ENCODE data around the gene SPDYC. TPM values are rescaled to one million over a fixed set of nuclear protein-coding genes. Genes with fewer than 3 reads are reported as not detected.
A peak's percentile ranks its signal among the peaks of the same experiment; 100 is the strongest.

SPDYC gene
- total and polyA plus RNA-seq, 9 of the 15 experiments (the other 6 are each of a cell fraction or from before 2014, with no cell fraction given), result 4.4 to 18.8 (median 9.2) TPM

DNA sequence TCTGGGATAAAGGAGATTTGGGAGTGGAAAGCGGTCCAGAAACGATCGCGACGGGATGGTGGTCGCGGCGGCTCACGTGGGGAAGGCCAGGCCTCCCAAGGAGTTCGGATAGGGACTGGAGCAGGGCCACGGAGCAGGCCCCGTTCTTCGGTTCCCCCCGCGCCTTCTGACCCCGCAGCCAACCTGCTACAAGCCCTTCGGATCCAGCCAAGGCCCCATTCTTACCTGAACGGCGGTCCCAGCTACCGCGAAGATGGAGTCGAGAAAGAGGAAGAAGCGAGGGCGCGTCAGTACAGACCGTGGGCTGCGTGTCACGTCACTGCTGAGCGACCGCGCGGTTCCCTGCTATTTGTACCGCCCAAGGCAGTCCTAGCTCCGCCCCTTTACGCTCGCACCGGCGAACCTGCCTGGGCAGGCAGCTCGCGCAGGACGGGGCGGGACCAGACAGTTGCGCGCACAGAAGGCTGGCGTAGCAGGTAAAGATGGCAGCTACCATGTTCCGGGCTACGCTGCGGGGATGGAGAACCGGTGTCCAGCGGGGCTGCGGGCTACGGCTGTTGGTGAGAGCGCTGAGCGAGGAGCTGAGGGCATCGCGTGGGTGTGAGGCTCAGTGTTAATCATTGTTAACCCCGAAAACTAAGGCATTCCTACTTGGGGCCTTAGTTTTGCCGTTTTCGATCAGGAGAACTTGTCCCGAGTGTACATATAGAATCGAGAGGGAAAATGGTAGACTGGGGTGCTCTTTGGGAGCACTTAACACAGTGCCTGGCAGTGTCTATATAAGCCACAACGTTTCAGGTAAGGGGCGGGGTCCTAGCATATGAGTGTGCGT lies 48.0 kb upstream of the SPDYC start, which contains the start of the genes FAU and MRPL49 (continued):
- TF ChIP-seq TCF7L2 (IDR thresholded peaks at IDR 0.05; ENCODE audit: low read depth, low read length) (no peak), PTBP1 (IDR thresholded peaks at IDR 0.05; ENCODE audit: low read depth, low read length) (no peak), NRF1 (conservative IDR thresholded peaks at IDR 0.05 in 1 of 2, IDR thresholded peaks at IDR 0.05 in 1 of 2) (peak; percentile 97 to 98), EGR1 (conservative IDR thresholded peaks at IDR 0.05) (peak; percentile 66), YY1 (IDR thresholded peaks at IDR 0.05; ENCODE audit: borderline replicate concordance in 1 of 3, control insufficient read depth in 1 of 3, extremely low read depth in 1 of 3, insufficient read depth in 3 of 3, insufficient read length in 1 of 3, insufficient replicate concordance in 2 of 3, low read depth in 1 of 3, low read length in 2 of 3) (peak; percentile 89 to 94 (median 94)), TEAD4 (IDR thresholded peaks at IDR 0.05; ENCODE audit: low read length) (no peak), TEAD4 (CRISPR knock-in tag; IDR thresholded peaks at IDR 0.05; ENCODE audit: borderline replicate concordance) (no peak), SMARCC2 (IDR thresholded peaks at IDR 0.05; ENCODE audit: low read depth) (no peak), MAFK (IDR thresholded peaks at IDR 0.05; ENCODE audit: low read length) (0 out of 2 replicates have a peak, but pooled peaks have one; percentile 20), ZBTB8A (IDR thresholded peaks at IDR 0.05; ENCODE audit: partially characterized antibody) (no peak), GATA2 (CRISPR knock-in tag; IDR thresholded peaks at IDR 0.05) (no peak), RAD51 (IDR thresholded peaks at IDR 0.05; ENCODE audit: borderline replicate concordance, low read depth) (no peak; the same call in 1 of the 2 replicates), NBN (IDR thresholded peaks at IDR 0.05; ENCODE audit: low read depth) (peak; percentile 35; the same call in 1 of the 2 replicates), STAT5B (CRISPR knock-in tag; IDR thresholded peaks at IDR 0.05) (no peak), FOXJ2 (tag; IDR thresholded peaks at IDR 0.05) (no peak), CBFB (CRISPR knock-in tag; IDR thresholded peaks at IDR 0.05) (no peak), SMARCA4 (IDR thresholded peaks at IDR 0.05) (no peak), SMARCA5 (IDR thresholded peaks at IDR 0.05) (no peak)
- TF ChIP-seq, protein P1, sequence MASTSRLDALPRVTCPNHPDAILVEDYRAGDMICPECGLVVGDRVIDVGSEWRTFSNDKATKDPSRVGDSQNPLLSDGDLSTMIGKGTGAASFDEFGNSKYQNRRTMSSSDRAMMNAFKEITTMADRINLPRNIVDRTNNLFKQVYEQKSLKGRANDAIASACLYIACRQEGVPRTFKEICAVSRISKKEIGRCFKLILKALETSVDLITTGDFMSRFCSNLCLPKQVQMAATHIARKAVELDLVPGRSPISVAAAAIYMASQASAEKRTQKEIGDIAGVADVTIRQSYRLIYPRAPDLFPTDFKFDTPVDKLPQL (IDR thresholded peaks at IDR 0.05; ENCODE audit: extremely low read depth, insufficient read length), result no peak
- TF ChIP-seq, protein P2, sequence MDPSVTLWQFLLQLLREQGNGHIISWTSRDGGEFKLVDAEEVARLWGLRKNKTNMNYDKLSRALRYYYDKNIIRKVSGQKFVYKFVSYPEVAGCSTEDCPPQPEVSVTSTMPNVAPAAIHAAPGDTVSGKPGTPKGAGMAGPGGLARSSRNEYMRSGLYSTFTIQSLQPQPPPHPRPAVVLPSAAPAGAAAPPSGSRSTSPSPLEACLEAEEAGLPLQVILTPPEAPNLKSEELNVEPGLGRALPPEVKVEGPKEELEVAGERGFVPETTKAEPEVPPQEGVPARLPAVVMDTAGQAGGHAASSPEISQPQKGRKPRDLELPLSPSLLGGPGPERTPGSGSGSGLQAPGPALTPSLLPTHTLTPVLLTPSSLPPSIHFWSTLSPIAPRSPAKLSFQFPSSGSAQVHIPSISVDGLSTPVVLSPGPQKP (CRISPR knock-in tag; IDR thresholded peaks at IDR 0.05), result no peak
- TF ChIP-seq, protein P3, sequence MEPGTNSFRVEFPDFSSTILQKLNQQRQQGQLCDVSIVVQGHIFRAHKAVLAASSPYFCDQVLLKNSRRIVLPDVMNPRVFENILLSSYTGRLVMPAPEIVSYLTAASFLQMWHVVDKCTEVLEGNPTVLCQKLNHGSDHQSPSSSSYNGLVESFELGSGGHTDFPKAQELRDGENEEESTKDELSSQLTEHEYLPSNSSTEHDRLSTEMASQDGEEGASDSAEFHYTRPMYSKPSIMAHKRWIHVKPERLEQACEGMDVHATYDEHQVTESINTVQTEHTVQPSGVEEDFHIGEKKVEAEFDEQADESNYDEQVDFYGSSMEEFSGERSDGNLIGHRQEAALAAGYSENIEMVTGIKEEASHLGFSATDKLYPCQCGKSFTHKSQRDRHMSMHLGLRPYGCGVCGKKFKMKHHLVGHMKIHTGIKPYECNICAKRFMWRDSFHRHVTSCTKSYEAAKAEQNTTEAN (CRISPR knock-in tag; IDR thresholded peaks at IDR 0.05), result 0 out of 2 replicates have a peak, but pooled peaks have one; percentile 32
- TF ChIP-seq, protein P4, sequence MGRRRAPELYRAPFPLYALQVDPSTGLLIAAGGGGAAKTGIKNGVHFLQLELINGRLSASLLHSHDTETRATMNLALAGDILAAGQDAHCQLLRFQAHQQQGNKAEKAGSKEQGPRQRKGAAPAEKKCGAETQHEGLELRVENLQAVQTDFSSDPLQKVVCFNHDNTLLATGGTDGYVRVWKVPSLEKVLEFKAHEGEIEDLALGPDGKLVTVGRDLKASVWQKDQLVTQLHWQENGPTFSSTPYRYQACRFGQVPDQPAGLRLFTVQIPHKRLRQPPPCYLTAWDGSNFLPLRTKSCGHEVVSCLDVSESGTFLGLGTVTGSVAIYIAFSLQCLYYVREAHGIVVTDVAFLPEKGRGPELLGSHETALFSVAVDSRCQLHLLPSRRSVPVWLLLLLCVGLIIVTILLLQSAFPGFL (CRISPR knock-in tag; IDR thresholded peaks at IDR 0.05), result no peak
- TF ChIP-seq, protein P5, sequence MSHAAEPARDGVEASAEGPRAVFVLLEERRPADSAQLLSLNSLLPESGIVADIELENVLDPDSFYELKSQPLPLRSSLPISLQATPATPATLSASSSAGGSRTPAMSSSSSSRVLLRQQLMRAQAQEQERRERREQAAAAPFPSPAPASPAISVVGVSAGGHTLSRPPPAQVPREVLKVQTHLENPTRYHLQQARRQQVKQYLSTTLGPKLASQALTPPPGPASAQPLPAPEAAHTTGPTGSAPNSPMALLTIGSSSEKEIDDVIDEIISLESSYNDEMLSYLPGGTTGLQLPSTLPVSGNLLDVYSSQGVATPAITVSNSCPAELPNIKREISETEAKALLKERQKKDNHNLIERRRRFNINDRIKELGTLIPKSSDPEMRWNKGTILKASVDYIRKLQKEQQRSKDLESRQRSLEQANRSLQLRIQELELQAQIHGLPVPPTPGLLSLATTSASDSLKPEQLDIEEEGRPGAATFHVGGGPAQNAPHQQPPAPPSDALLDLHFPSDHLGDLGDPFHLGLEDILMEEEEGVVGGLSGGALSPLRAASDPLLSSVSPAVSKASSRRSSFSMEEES (CRISPR knock-in tag; IDR thresholded peaks at IDR 0.05), result no peak
